Activated naive CD4-positive, alpha-beta T cell treated with anti-CD3 and anti-CD28 coated beads, Interleukin-2, amount 50 U/mL, for 72 hours (primary cell): ENCODE results near the gene RHOXF2B. TPM values are rescaled to one million over a fixed set of nuclear protein-coding genes. Genes with fewer than 3 reads are reported as not detected.
"Not testable (repeated sequence)": the region's sequence is repeated elsewhere in the genome, so short reads cannot be mapped to it uniquely, and the experiment has no call there.

Experiments
- ATAC-seq, 2 donors: fragments of 150-1000 bp; cut with Tn5 transposase; 2 replicates each; pipeline ENCODE4 v1.10.0; 2021; ENCODE audit warnings: mild to moderate bottlenecking in 2 of 2, moderate library complexity in 2 of 2
- DNase-seq, 2 donors: peaks; one replicate each; pipeline ENCODE4 v3.0.0; 2021 to 2022; ENCODE audit warnings: low spot score in 2 of 2
- H3K27ac Mint-ChIP-seq, 2 donors: one replicate each; pipeline ENCODE4 v1.8.0; 2022; ENCODE audit warnings: mild to moderate bottlenecking in 2 of 2, mixed read lengths in 2 of 2
- H3K36me3 Mint-ChIP-seq, 2 donors: one replicate each; pipeline ENCODE4 v1.8.0; 2022; ENCODE audit warnings: mixed read lengths in 2 of 2
- H3K9me3 Mint-ChIP-seq, 2 donors: one replicate each; pipeline ENCODE4 v1.8.0; 2022; ENCODE audit warnings: mixed read lengths in 2 of 2
- total RNA-seq, 2 donors: library from RNA; stranded (reverse); gene quantifications; one replicate each; pipeline ENCODE4 v1.2.3, GENCODE V29; 2022

RHOXF2B gene
- total RNA-seq, 2 donors from 2014 or later = not detected

GRCh38 chrX:120035522-120036309, 41.8 kb downstream of the RHOXF2B start:
- ATAC-seq, H3K9me3 Mint-ChIP-seq, DNase-seq, H3K27ac Mint-ChIP-seq, H3K36me3 Mint-ChIP-seq: not testable (repeated sequence)

GRCh38 chrX:120029354-120029753, 48.1 kb downstream of the RHOXF2B start:
- ATAC-seq (no peak), DNase-seq (no peak)
- Mint-ChIP-seq H3K27ac (no peak overlapping the region), H3K36me3 (no peaks in the 10 kb centered on the region), H3K9me3 (no peaks in the 10 kb centered on the region)

GRCh38 chrX:120023259-120023658, 54.2 kb downstream of the RHOXF2B start:
- no peaks in the 10 kb centered on the region for H3K36me3 Mint-ChIP-seq
- no peaks in the 10 kb centered on the region for H3K9me3 Mint-ChIP-seq
- H3K27ac Mint-ChIP-seq = no peak overlapping the region
- no peak for ATAC-seq
- no peak for DNase-seq

- H3K9me3 Mint-ChIP-seq = no peaks in the 10 kb centered on the region
- H3K36me3 Mint-ChIP-seq = no peaks in the 10 kb centered on the region
- ATAC-seq = no peak
- no peak overlapping the region for H3K27ac Mint-ChIP-seq
- DNase-seq = no peak
These were observed 54.7 kb downstream of the RHOXF2B start for GRCh38 chrX:120022763-120023162.

Other genes starting within 250 kb of the RHOXF2B start
- 10 to 100 TPM; 17.5 to 28.9 TPM for gene UPF3B, start 224.7 kb downstream of the RHOXF2B start, total RNA-seq
- 10 to 100 TPM; 20.1 to 34.3 TPM for gene RNF113A, start 206.0 kb downstream of the RHOXF2B start, total RNA-seq
- 100 to 1,000 TPM in 1 of 2 donors, 10 to 100 TPM in 1; 67.6 to 111 TPM for gene NDUFA1, start 205.9 kb downstream of the RHOXF2B start, total RNA-seq
- gene AKAP14, start 181.8 kb downstream of the RHOXF2B start, total RNA-seq = under 1 TPM in 1 of 2 donors, not detected in 1; 0.66 TPM
- gene NKAP, start 133.9 kb downstream of the RHOXF2B start, total RNA-seq = 10 to 100 TPM in 1 of 2 donors, 1 to 10 TPM in 1; 8.8 to 11.4 TPM
- gene RHOXF1, start 38.2 kb upstream of the RHOXF2B start, total RNA-seq = under 1 TPM in 1 of 2 donors, not detected in 1; 0.80 TPM
- gene RHOXF2, start 80.9 kb upstream of the RHOXF2B start, total RNA-seq = 1 to 10 TPM in 1 of 2 donors, not detected in 1; 2.0 TPM
- gene ZBTB33, start 173.1 kb upstream of the RHOXF2B start, total RNA-seq = 10 to 100 TPM; 12.3 to 12.8 TPM
- gene TMEM255A, start 233.8 kb upstream of the RHOXF2B start, total RNA-seq = not detected